Mucosa of descending colon (tissue), 3 donors: ENCODE data around the gene FXR2. TPM values are rescaled to one million over a fixed set of nuclear protein-coding genes. Genes with fewer than 3 reads are reported as not detected.

Experiments
- ATAC-seq: fragments of 200-7000 bp; cut with Tn5 transposase; one replicate; pipeline ENCODE4 v1.9.1; 2020; ENCODE audit warnings: mild to moderate bottlenecking, moderate library complexity
- DNase-seq, 3 donors: peaks; one replicate each; pipeline ENCODE4 v3.0.0-alpha.2; 2020
- H3K36me3 ChIP-seq: fragments of 200-600 bp; one replicate; pipeline ENCODE4 v1.8.0; 2021; ENCODE audit warnings: low read depth, mild to moderate bottlenecking
- H3K4me1 ChIP-seq: fragments of 200-600 bp; one replicate; pipeline ENCODE4 v1.8.0; 2021; ENCODE audit warnings: low read depth, mild to moderate bottlenecking
- H3K4me3 ChIP-seq: fragments of 200-600 bp; one replicate; pipeline ENCODE4 v1.8.0; 2021; ENCODE audit warnings: mild to moderate bottlenecking
- H3K9me3 ChIP-seq: fragments of 200-600 bp; one replicate; pipeline ENCODE4 v1.8.0; 2021; ENCODE audit warnings: mild to moderate bottlenecking
- CTCF ChIP-seq: fragments of 200-600 bp; IDR thresholded peaks from one replicate; pipeline ENCODE4 v1.8.0; 2022; ENCODE audit warnings: antibody characterized with exemption, mild to moderate bottlenecking
- intact Hi-C, 2 donors: fragments of 100-400 bp; cut with DNase I in 1 of 2; cut with micrococcal nuclease in 1 of 2; formaldehyde crosslinking; loops; one replicate each; pipeline versions ENCODE4 v1.11.0 to v1.11.1; 2022; cut with DNase I, micrococcal nuclease
- total RNA-seq, 3 donors: library from RNA; stranded (reverse); fragmentation: NEBNext Ultra II Directional in 2 of 3; extraction: Animal tissue kit (Norgen Biotek cat#: 25700) in 2 of 3; gene quantifications; one replicate each; pipeline versions ENCODE4 v1.2.1 to v1.2.4, GENCODE V29; 2021 to 2023
- donor health status: DM: no; HTN: no; CAD: no; lungs with moderate emphysema.
- donor health status: DM: no; HTN: no; CAD: no.
- donor health status: DM: no; HTN: yes; CAD: no.

The FXR2 gene
- total RNA-seq, 3 donors from 2014 or later, result 23.0 to 53.3 (median 28.1) TPM

- no peak for ATAC-seq
- peaks cover 11% of the 10 kb centered on the region for H3K4me1 ChIP-seq
- no peak for DNase-seq
- H3K9me3 ChIP-seq, result no peaks in the 10 kb centered on the region
- H3K4me3 ChIP-seq, result no peak overlapping the region
- intact Hi-C loops, result no loop called here
- H3K36me3 ChIP-seq, result no peaks in the 10 kb centered on the region
- TF ChIP-seq CTCF, result no peak
Measured at GRCh38 chr17:7652388-7653356, 38.0 kb upstream of the FXR2 start.

GRCh38 chr17:7651665-7652387, 37.1 kb upstream of the FXR2 start:
- no peak for DNase-seq
- no peak overlapping the region for H3K4me3 ChIP-seq
- TF ChIP-seq CTCF, result no peak
- no peak for ATAC-seq
- peaks cover 11% of the 10 kb centered on the region for H3K4me1 ChIP-seq
- H3K9me3 ChIP-seq, result no peaks in the 10 kb centered on the region
- H3K36me3 ChIP-seq, result no peaks in the 10 kb centered on the region
- intact Hi-C loops, result no loop called here

DNA sequence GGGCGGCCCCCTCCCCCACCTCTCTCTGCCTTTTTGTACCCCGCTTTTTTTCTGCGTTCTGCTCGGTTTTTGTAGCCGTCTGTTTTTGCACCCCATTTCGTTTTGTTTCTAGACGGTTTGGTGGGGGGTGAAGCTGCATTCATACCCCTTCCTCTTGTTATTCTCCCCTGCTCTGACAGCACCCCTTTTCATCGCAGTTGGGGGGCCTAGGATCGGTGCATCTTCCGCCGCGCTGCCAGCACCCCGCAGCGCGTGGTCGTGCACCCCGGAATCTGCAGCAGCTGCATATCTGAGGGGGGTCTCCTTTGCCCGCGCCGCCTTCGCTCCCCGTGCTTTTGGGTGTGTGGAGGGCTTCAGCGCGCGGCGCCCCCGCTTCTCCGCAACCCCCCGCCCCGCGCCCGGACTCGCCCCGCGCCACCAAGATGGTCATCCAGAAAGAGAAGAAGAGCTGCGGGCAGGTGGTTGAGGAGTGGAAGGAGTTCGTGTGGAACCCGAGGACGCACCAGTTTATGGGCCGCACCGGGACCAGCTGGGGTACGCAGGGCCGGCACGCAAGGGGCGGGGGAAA, 36.5 kb upstream of the FXR2 start:
- ATAC-seq (no peak), DNase-seq (no peak)
- Histone ChIP-seq H3K4me3 (no peak overlapping the region), H3K9me3 (no peaks in the 10 kb centered on the region), H3K36me3 (no peaks in the 10 kb centered on the region), H3K4me1 (peaks cover 11% of the 10 kb centered on the region)
- intact Hi-C loops, result no loop called here
- no peak for TF ChIP-seq CTCF

DNA sequence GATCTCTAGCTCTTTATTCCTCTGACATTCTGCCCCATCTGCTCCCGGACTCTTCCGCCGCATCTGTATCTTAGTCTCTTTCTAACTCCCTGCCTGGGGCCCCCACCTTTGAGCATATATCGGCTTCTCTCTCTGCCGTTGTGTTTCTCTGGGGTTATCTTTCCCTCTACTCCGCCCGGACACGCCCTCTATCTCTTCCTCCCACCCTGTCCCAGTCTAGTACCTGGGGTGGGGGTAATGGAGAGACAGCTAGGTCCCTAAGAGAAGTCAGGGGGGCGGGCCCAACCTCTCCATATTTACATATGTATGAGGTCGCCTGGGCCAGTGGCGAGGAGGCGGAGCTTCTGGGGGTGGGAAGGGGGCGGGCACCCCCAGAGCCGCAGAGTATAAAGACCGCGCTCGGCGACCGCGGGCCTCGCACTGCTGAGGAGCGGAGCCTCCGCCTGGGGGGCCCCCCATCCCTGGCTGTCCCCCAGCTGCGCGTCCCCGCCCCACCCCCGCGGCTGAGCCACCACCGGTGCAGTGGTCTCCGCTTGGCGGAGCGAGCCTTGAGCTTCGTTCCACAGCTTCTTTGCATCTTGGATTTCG, 35.9 kb upstream of the FXR2 start, which contains the start of gene ATP1B2:
ATP1B2 (plus strand) TSS at position 418 of the 588 bp plus-strand sequence. CDS start 593 bp downstream, outside the sequence.
- H3K4me3 ChIP-seq, result no peak within 1 kb of the TSS
- H3K4me1 ChIP-seq, result peaks cover 11% of the 10 kb centered on the region
- ATAC-seq, result peak; percentile 86
- peak; percentile 72 to 79 (median 75) for DNase-seq
- H3K36me3 ChIP-seq, result no peaks in the 10 kb centered on the region
- intact Hi-C loops, result no loop called here
- H3K9me3 ChIP-seq, result no peaks in the 10 kb centered on the region
- no peak for TF ChIP-seq CTCF

DNA sequence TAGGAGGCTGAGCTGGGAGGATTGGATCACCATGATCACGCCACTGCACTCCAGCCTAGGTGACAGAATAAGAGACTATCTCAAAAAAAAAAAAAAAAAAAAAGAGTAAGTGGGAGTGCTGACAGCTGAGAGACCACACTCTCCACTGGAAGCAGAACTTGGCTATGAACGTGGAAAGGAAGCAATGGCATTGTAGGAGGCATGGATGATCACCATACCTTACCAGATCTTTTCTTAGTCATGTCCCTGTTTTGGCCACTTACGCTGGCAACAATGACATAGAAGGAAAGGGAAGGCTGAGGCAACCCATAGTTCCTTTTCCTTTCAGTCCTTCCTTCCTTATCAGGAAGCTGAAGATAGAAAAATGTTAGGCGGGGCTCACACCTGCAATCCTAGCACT, 32.3 kb upstream of the FXR2 start:
- Histone ChIP-seq H3K9me3 (no peaks in the 10 kb centered on the region), H3K4me1 (peaks cover 11% of the 10 kb centered on the region), H3K4me3 (no peak overlapping the region), H3K36me3 (no peaks in the 10 kb centered on the region)
- ATAC-seq (no peak), DNase-seq (no peak)
- intact Hi-C loops, result no loop called here
- TF ChIP-seq CTCF, result no peak
